ENCODE data around the gene IKBKE.

- TF ChIP-seq CTCF (IDR thresholded peaks at IDR 0.05), result peak; percentile 51 to 63 (median 52)
- TF ChIP-seq POLR2A (IDR thresholded peaks at IDR 0.05), result no peak
These were observed 74.4 kb downstream of the IKBKE start for GRCh38 chr1:206544562-206545257.
